Lower leg skin (tissue), 4 donors: ENCODE results near the gene ATF7. TPM values are rescaled to one million over a fixed set of nuclear protein-coding genes. Genes with fewer than 3 reads are reported as not detected.
"Not testable (repeated sequence)": the region's sequence is repeated elsewhere in the genome, so short reads cannot be mapped to it uniquely, and the experiment has no call there.

ENCODE experiments used
- DNase-seq, 2 donors: peaks; one replicate each; pipeline ENCODE4 v3.0.0-alpha.2; 2019; ENCODE audit warnings: low spot score in 2 of 2
- H3K4me3 ChIP-seq: fragments of 200-600 bp; sonication (generic); 2 replicates; pipeline ENCODE4 v1.5.1; 2017; ENCODE audit warnings: mild to moderate bottlenecking, low read depth; ENCODE audit not compliant: poor library complexity, severe bottlenecking
- POLR2A ChIP-seq, 2 donors: fragments of 450-650 bp; IDR thresholded peaks; one replicate each; pipeline ENCODE4 v1.6.1; 2016 to 2017; ENCODE audit warnings: antibody characterized with exemption in 2 of 2, mild to moderate bottlenecking in 1 of 2, moderate library complexity in 1 of 2
- WGBS, 2 donors: methylation state at CpG; one replicate each; pipeline ENCODE4 v1.1.5; 2018; 5-methylcytosine and 5-hydroxymethylcytosine counted together
- intact Hi-C: fragments of 100-400 bp; cut with DNase I; formaldehyde crosslinking; loops from one replicate; pipeline ENCODE4 v1.15.0; 2023; ENCODE audit warnings: low total_unique reads
- total RNA-seq, 4 donors: library from RNA; depleted of rRNA; stranded (reverse); fragments of >200 nt; gene quantifications; one replicate each; pipeline ENCODE4 v1.1.0, GENCODE V29; 2016
- TF ChIP-seq, protein P1 (sequence below), 3 donors: fragments of 450-650 bp; IDR thresholded peaks; one replicate each; pipeline ENCODE4 v1.5.1; 2016; ENCODE audit warnings: antibody characterized with exemption in 3 of 3, mild to moderate bottlenecking in 3 of 3, moderate library complexity in 2 of 3

The ATF7 gene
- total RNA-seq, 4 donors from 2014 or later, result 25.1 to 34.4 (median 29.0) TPM

DNA sequence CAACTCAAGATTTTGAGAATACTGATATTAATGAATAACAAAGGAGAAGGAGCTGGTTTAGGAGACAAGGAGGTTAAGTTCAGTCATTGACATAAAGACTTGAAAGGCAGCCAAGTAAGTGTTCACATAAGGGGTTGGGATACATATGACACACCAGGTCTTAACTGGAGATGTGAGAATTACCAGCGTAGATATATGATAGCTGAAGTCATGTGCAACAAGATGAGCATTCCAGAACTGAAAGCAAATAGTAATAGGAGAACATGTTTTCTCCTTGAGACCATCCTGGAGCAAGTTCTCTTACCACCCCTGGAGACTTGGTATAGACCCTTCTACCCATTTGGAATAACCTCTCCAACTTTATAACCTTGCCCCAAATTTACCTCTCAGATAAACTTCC lies 75.6 kb downstream of the ATF7 start:
- H3K4me3 ChIP-seq, result no peak overlapping the region
- no peak for DNase-seq
- intact Hi-C loops, result no loop called here
- TF ChIP-seq, protein P1, sequence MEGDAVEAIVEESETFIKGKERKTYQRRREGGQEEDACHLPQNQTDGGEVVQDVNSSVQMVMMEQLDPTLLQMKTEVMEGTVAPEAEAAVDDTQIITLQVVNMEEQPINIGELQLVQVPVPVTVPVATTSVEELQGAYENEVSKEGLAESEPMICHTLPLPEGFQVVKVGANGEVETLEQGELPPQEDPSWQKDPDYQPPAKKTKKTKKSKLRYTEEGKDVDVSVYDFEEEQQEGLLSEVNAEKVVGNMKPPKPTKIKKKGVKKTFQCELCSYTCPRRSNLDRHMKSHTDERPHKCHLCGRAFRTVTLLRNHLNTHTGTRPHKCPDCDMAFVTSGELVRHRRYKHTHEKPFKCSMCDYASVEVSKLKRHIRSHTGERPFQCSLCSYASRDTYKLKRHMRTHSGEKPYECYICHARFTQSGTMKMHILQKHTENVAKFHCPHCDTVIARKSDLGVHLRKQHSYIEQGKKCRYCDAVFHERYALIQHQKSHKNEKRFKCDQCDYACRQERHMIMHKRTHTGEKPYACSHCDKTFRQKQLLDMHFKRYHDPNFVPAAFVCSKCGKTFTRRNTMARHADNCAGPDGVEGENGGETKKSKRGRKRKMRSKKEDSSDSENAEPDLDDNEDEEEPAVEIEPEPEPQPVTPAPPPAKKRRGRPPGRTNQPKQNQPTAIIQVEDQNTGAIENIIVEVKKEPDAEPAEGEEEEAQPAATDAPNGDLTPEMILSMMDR (IDR thresholded peaks at IDR 0.05), result no peak
- TF ChIP-seq POLR2A (IDR thresholded peaks at IDR 0.05), result no peak
- 86 to 94% methylated on average over 1 of the region's 1 CpG for WGBS, 2 donors

GRCh38 chr12:53550131-53550530 lies 76.1 kb downstream of the ATF7 start:
- intact Hi-C loops, H3K4me3 ChIP-seq, DNase-seq: not testable (repeated sequence)
- WGBS, 2 donors, result 95 to 98% methylated on average over 8 of the region's 8 CpGs

DNA sequence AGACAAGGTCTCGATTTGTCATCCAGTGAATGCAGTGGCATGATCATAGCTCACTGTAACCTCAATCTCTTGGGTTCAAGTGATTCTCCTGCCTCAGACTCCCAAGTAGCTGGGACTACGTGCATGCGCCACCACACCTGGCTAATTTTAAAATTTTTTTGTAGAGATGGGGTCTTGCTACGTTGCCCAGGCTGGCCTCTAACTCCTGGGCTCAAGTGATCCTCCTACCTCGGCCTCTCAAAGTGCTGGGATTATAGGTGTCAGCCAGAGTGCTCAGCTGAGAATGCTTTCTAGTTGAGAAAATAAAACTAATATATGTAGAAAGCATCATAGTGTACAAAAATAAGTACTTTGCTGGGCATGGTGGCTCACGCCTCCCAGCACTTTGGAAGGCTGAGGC lies 77.8 kb downstream of the ATF7 start:
- 97 to 99% methylated on average over 6 of the region's 6 CpGs for WGBS, 2 donors
- intact Hi-C loops, result not testable (repeated sequence)

DNA sequence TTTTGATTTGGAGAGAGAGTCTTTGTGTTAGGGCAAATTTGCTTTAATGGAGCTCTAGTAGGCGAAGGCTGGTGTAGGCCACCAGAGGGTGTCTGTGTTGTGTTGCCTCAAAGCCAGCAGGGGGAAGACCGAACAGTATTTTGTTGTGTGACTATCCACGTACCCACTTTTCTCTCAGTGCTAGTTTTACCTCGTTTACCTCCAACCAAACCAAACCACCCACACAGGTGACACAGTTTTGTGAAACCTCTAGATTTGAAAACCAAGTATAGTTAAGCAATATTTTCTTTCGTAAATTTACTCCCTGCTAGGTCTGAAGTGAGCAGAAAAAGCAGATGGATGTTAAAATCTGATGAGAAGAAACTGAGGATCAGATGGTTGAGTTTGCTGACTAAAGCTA lies 82.6 kb downstream of the ATF7 start:
- no peak overlapping the region for H3K4me3 ChIP-seq
- peak in 1 of 2 donors; percentile 39 for DNase-seq
- TF ChIP-seq, protein P1 (IDR thresholded peaks at IDR 0.05), result peak in 1 of 3 donors; percentile 66
- no peak for TF ChIP-seq POLR2A (IDR thresholded peaks at IDR 0.05)
- intact Hi-C loops, result loop anchor here (5.0 kb wide), 1 partner anchor 134 kb away; the partner anchor contains the start of gene ATP5MC2
- WGBS, 2 donors, result 20 to 26% methylated on average over 5 of the region's 5 CpGs

More for the DNA sequence above, 77.8 kb downstream of the ATF7 start:
- not testable (repeated sequence) for H3K4me3 ChIP-seq, DNase-seq

DNA sequence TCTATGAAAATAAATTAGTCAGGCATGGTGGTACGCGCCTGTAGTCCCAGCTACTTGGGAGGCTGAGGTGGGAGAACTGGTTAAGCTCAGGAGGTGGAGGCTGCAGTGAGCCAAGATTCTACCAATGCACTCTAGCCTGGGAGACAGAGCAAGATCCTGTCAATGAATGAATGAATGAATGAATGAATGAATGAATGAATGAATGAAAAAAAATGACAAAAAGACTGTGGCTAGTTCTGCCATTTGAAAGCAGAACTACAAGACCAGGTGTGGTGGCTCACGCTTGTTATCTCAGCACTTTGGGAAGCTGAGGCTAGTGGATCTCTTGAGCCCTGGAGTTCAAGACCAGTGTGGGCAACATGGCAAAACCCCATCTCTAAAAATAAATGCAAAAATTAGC lies 86.7 kb downstream of the ATF7 start:
- 95% methylated on average over 3 of the region's 3 CpGs for WGBS, 2 donors
- DNase-seq, result no peak
- intact Hi-C loops, result no loop called here
- no peak overlapping the region for H3K4me3 ChIP-seq
- TF ChIP-seq POLR2A (IDR thresholded peaks at IDR 0.05), result no peak
- TF ChIP-seq, protein P1 (IDR thresholded peaks at IDR 0.05), result no peak

DNA sequence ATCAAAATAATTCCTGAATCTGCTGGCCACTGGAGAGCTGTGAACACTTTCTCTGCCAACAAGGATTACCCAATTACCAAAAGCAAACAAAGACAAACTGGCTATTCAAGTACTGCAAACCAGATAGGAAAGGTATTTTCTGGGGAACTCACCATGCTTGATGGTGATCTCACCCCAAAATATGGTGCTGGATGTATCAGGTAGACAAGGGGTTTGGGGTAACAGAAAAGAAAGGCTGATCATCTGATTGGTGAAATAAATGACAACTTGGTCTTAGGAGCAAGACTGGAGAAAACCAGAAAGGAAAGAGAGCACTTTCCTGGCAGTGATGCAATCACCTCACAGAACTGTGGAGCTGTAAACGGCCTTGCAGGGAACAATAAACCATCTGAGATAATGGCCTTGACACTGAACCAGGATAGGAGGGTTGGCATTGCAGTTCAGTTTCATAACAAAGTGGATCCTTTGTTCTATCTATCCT lies 87.9 kb downstream of the ATF7 start:
- 8 to 33% methylated on average over 1 of the region's 1 CpG for WGBS, 2 donors
- no peak for TF ChIP-seq POLR2A (IDR thresholded peaks at IDR 0.05)
- TF ChIP-seq, protein P1 (IDR thresholded peaks at IDR 0.05), result peak in 1 of 3 donors; percentile 17
- H3K4me3 ChIP-seq, result no peak overlapping the region
- intact Hi-C loops, result no loop called here
- peak in 1 of 2 donors; percentile 22 for DNase-seq

DNA sequence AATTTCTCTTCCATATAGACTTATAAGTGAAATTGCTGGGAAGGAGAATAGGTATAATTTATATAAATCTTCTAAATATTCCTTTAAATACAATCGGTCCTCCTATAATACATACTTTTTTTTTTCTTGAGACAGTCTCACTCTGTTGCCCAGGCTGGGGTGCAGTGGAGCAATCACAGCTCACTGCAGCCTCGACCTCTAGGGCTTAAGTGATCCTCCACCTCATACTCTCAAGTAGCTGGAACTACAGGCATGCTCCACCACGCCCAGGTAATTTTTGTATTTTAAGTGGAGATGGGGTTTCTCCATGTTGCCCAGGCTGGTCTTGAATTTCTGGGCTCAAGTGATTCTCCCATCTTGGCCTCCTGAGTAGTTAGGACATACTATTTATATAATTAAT lies 89.2 kb downstream of the ATF7 start:
- no peak overlapping the region for H3K4me3 ChIP-seq
- DNase-seq, result no peak
- intact Hi-C loops, result no loop called here
- WGBS, 2 donors, result 87 to 93% methylated on average over 3 of the region's 3 CpGs
- no peak for TF ChIP-seq POLR2A (IDR thresholded peaks at IDR 0.05)
- TF ChIP-seq, protein P1 (IDR thresholded peaks at IDR 0.05), result no peak
